ENCODE results near the gene RPL31.
"Not testable (repeated sequence)": the region's sequence is repeated elsewhere in the genome, so short reads cannot be mapped to it uniquely, and the experiment has no call there.

RPL31 gene

GRCh38 chr2:101032084-101032776, 30.1 kb downstream of the RPL31 start:
- DNase-seq: no peak

DNA sequence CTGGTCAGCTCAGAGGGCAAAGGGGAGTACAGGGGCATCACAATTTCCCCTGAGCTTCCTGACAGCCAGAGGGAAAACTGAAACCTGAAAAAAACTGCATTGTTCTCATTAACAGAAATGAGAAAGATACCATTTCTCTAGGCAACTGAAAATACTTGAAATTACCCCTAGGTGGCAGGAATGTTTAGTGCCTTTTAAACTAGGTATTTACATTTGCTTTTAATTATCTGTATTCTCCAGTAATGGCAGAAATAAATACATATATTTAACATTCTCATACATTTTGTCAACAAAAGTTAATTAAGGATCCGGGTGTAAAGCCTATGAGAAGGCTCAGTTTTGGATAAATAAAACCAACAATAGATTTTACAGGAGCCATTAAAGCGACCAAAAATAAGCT, 34.5 kb downstream of the RPL31 start:
- peak; percentile 62 for DNase-seq

- no peak for DNase-seq
These were observed 35.2 kb downstream of the RPL31 start for GRCh38 chr2:101037161-101037755.

GRCh38 chr2:101038455-101039255, 36.6 kb downstream of the RPL31 start:
- DNase-seq: peak; percentile 32

GRCh38 chr2:101040072-101040471, 38.0 kb downstream of the RPL31 start:
- DNase-seq: no peak

GRCh38 chr2:101040761-101041160, 38.7 kb downstream of the RPL31 start:
- DNase-seq: peak; percentile 7

GRCh38 chr2:101041413-101041812, 39.3 kb downstream of the RPL31 start:
- DNase-seq: peak; percentile 63

GRCh38 chr2:101045330-101045729, 43.2 kb downstream of the RPL31 start:
- DNase-seq: no peak

GRCh38 chr2:101047075-101047766, 45.1 kb downstream of the RPL31 start:
- no peak for DNase-seq

- no peak for DNase-seq
These were observed 45.7 kb downstream of the RPL31 start for GRCh38 chr2:101047774-101048173.

GRCh38 chr2:101048756-101049155, 46.7 kb downstream of the RPL31 start:
- DNase-seq: no peak

DNA sequence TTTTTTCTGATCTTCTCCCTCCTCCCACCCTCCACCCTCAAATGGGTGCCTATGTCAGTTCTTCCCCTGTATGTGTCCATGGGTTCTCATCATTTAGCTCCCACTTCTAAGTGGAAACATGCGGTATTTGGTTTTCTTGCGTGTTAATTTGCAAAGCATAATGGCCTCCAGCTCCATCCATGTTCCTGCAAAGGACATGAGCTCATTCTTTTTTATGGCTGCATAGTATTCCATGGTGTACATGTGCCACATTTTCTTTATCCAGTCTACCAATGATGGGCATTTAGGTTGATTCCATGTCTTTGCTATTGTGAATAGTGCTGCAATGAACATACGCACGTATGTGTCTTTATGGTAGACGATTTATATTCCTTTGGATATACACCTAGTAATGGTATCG, 48.8 kb downstream of the RPL31 start:
- DNase-seq: not testable (repeated sequence)

DNA sequence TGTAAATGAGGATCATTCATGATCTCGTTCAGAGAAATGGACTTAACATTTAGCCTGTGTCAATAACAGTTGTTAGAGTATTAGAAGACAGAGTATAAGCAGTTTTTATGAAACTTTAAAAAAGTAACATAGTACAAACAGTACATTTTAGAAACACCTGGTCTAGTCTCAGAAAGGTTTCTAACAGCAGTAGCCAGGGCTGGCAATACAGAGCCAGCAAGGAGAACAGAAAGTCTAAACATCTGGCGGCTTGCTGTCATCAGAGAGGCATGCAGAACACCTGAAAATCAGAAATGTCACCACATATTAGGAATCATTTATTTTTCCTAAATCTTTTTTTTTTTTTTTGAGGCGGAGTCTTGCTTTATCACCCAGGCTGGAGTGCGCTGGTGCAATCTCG, 50.1 kb downstream of the RPL31 start:
- DNase-seq: no peak

GRCh38 chr2:101053117-101053516, 51.0 kb downstream of the RPL31 start:
- no peak for DNase-seq
